ENCODE measurements around the gene GALNT16.

The GALNT16 gene

GRCh38 chr14:69316449-69317101 lies 56.6 kb downstream of the GALNT16 start:
- in situ Hi-C loops (cut with MboI; ENCODE audit: low sequenced_read_pairs), result no loop called here

GRCh38 chr14:69317102-69317755 lies 57.3 kb downstream of the GALNT16 start:
- in situ Hi-C loops (cut with MboI; ENCODE audit: low sequenced_read_pairs), result no loop called here

GRCh38 chr14:69317780-69318179 lies 57.8 kb downstream of the GALNT16 start:
- in situ Hi-C loops (cut with MboI; ENCODE audit: low sequenced_read_pairs), result no loop called here

GRCh38 chr14:69318241-69318640 lies 58.3 kb downstream of the GALNT16 start:
- in situ Hi-C loops (cut with MboI; ENCODE audit: low sequenced_read_pairs), result no loop called here

- in situ Hi-C loops (cut with MboI; ENCODE audit: low sequenced_read_pairs), result no loop called here
Observed at GRCh38 chr14:69318901-69319475, 59.0 kb downstream of the GALNT16 start.

- in situ Hi-C loops (cut with MboI; ENCODE audit: low sequenced_read_pairs), result no loop called here
Observed at GRCh38 chr14:69319911-69320310, 60.0 kb downstream of the GALNT16 start.

GRCh38 chr14:69320581-69321365 lies 60.8 kb downstream of the GALNT16 start:
- in situ Hi-C loops (cut with MboI; ENCODE audit: low sequenced_read_pairs), result no loop called here

GRCh38 chr14:69321601-69322330 lies 61.8 kb downstream of the GALNT16 start:
- in situ Hi-C loops (cut with MboI; ENCODE audit: low sequenced_read_pairs), result no loop called here

GRCh38 chr14:69323266-69323998 lies 63.5 kb downstream of the GALNT16 start:
- in situ Hi-C loops (cut with MboI; ENCODE audit: low sequenced_read_pairs), result no loop called here

- in situ Hi-C loops (cut with MboI; ENCODE audit: low sequenced_read_pairs), result no loop called here
Observed at GRCh38 chr14:69323999-69324282, 64.0 kb downstream of the GALNT16 start.

- in situ Hi-C loops (cut with MboI; ENCODE audit: low sequenced_read_pairs), result no loop called here
Observed at GRCh38 chr14:69324341-69324931, 64.5 kb downstream of the GALNT16 start.

- in situ Hi-C loops (cut with MboI; ENCODE audit: low sequenced_read_pairs), result no loop called here
Observed at GRCh38 chr14:69325086-69325485, 65.1 kb downstream of the GALNT16 start.

GRCh38 chr14:69325646-69326265 lies 65.8 kb downstream of the GALNT16 start:
- in situ Hi-C loops (cut with MboI; ENCODE audit: low sequenced_read_pairs), result no loop called here

GRCh38 chr14:69326611-69327010 lies 66.7 kb downstream of the GALNT16 start:
- in situ Hi-C loops (cut with MboI; ENCODE audit: low sequenced_read_pairs), result no loop called here

GRCh38 chr14:69327507-69327906 lies 67.5 kb downstream of the GALNT16 start:
- in situ Hi-C loops (cut with MboI; ENCODE audit: low sequenced_read_pairs), result no loop called here

- in situ Hi-C loops (cut with MboI; ENCODE audit: low sequenced_read_pairs), result no loop called here
Observed at GRCh38 chr14:69328317-69328716, 68.4 kb downstream of the GALNT16 start.

GRCh38 chr14:69328765-69329164 lies 68.8 kb downstream of the GALNT16 start:
- in situ Hi-C loops (cut with MboI; ENCODE audit: low sequenced_read_pairs), result no loop called here

- in situ Hi-C loops (cut with MboI; ENCODE audit: low sequenced_read_pairs), result no loop called here
Observed at GRCh38 chr14:69331206-69331605, 71.2 kb downstream of the GALNT16 start.

GRCh38 chr14:69332782-69333395 lies 72.9 kb downstream of the GALNT16 start:
- in situ Hi-C loops (cut with MboI; ENCODE audit: low sequenced_read_pairs), result no loop called here
